NCI-H1417 (cell line): ENCODE data around the gene EML5.

ENCODE experiments used
- DNase-seq, 3 experiments: peaks; one replicate each; lab custom pipeline; 2025; lab: John Stamatoyannopoulos, UW

Gene EML5

DNA sequence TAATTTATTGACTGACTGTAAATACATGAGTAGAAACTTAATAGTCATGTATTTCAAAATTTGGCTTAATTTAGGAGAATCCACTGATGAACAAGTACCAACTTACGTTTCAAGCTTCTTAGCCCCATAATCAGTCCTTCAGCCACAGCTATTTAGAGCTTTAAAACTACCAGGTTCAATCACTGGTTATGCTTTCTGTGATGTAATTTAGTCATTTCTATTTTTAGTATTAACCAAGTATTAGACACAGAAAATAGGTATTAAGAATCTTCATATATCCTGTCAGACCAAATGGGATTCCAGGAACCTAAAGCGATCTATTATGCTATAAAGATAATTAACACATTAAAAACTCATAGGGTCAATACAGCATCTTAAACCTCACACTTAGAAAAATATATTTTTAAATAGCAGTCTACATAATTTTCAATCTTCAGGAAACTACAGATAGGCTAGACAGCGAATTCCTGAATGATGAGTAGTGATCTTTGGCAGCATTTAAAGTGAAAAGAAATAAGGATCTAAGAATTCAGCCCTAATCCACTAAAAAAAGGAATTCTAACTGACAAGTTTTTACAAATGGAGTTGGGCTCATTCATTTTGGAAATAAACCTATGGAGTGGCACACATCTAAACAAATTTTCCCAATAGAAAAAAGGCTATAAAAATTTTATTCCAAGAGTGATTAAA lies 178.4 kb downstream of the EML5 start:
- no peak for DNase-seq

- DNase-seq = peak in 1 of 3 experiments; percentile 53
These were observed 179.2 kb downstream of the EML5 start for GRCh38 chr14:88613552-88614010.

DNA sequence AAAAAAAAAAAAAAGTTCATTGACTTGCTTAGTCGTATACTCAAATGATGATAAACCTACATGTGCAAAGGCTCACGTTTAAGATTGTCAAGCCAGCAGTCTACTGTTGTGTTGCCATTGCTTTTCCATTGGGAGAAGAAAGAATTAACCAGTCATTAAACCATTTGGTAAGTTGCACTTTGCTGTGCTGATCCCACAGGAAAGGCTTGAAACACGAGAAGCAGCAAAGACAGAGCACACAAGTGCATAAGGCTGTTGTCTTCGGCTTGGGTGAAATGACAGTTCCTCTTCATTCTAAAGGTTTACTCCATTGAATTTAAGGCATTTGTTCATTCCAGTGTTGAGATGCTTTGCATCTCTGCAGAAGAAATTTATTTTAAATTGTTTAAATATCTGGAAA lies 179.8 kb downstream of the EML5 start:
- peak in 1 of 3 experiments; percentile 7 for DNase-seq

- DNase-seq = no peak
These were observed 180.9 kb downstream of the EML5 start for GRCh38 chr14:88611878-88612277.

DNA sequence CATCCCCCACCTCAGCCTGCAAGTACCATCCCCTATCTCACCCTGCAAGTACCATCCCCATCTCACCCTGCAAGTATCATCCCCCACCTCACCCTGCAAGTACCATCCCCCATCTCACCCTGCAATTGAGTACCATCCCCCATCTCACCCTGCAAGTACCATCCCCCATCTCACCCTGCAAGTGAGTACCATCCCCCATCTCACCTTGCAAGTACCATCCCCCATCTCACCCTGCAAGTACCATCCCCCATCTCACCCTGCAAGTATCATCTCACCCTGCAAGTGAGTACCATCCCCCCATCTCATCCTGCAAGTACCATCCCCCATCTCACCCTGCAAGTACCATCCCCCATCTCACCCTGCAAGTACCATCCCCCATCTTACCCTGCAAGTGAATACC lies 184.9 kb downstream of the EML5 start:
- DNase-seq = no peak

DNA sequence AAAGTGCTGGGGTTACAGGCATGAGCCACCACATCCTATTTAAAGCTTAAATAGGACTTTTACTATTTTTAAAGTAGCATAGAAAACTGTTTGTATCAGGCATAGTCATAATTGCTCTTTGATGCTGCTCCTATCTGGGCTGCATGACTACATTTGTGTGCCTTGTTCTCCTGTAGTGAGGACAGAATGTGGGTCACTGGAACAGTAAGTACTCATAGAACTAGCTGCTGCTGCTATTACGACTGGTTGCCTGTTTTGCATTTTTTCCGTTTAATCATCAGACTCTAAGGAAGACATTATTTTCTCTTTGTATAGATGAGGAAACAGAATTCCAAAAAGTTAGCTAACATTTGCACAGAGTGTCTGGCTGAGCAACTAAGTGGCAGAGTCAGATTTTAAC lies 187.2 kb downstream of the EML5 start:
- no peak for DNase-seq

DNA sequence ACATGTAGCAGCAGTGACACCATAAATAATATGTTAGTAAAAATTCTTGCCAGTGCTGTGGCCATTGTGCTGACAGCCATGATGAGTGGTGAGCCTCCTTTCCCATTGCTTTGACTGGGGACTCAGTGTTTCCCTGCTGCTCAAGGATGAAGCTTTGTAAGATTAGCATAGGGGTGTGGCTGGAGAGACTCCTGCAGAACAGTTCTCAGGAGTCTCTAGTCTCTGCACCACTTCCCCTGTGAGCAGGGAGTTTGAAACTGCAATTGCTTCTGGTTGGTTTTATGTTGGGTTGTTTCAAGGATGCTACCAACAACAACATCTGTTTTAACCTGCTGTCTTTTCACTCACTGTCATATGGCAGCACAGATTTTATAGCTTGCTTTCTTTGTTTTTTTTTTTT lies 188.5 kb downstream of the EML5 start:
- DNase-seq = no peak

DNA sequence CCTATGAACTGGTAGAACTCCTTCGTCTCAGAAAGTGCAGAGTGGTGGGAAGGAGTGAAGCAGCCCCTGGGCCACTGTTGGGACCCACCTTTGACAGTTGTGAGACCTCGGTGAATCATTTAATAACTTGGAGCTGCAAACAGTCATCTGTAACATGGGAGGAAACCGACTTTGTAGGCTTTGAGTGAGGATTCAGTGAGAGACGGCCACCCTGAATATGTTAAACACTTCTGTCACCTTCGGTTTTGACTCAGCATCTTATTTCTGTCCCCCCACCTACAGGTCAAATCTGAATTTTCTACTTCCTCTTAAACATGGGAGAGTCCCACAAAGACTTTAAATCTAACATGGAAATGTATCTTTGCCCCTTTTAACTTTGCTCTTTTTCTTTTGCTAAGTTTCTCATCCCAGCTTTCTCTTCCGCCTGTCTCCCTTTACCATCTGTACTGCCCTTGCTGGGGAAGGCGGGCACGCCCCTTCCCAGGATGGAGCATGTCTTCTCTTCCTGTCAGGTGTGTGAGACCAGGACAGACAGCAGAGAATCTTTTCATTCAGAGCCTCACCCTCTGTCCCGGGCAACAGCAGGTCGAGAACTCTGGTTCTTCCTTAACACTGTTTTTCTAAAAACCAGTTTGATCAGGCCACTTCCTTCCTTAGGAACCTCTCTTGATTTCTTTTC lies 192.9 kb downstream of the EML5 start:
- no peak for DNase-seq

DNA sequence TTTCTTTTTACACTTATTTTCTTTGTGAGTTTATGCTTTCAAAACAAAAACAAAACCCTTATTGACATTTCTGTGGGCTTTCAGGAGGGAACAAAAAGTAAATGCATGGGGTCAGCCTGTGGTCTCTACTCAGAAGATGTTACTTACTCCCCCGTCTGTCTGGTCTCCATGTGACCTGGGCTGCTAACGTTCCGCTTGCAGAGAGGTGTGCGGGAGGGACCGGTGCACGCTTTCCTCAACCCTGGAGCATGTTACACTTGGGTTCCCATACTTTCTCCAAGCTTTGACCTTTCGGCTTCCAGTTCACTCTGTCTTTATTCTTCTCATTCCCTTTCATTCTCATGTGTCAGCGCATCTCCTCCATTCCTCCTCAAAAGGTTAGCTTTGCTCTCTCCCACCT lies 193.4 kb downstream of the EML5 start:
- no peak for DNase-seq

DNA sequence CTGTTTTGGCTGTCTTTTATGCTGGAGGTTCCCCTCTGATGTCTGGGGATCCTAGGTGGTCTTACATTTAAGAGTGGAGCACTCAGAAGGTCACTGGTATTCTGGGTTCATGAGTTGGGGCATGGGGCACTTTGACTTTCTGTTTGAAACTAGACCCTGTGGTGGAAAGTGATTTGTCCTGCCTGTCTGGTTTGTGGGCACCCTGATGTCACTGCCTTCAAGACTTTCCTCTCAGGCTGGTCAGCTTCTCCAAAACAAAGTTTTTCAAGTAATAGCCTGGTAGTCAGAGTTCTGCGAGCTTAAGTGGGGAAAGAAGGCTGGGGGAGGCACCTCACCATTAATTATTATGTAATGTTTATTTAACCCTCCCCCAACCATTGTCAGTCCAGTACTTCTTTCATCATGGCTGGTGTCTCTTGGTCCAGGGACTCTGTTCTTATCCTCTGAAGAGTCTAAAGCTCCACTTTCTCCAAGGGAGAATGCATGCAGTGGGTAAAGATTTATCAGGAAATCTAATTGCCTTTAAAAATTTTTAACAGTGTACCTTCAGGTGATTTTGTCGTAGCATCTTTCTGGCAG lies 194.6 kb downstream of the EML5 start:
- no peak for DNase-seq

DNA sequence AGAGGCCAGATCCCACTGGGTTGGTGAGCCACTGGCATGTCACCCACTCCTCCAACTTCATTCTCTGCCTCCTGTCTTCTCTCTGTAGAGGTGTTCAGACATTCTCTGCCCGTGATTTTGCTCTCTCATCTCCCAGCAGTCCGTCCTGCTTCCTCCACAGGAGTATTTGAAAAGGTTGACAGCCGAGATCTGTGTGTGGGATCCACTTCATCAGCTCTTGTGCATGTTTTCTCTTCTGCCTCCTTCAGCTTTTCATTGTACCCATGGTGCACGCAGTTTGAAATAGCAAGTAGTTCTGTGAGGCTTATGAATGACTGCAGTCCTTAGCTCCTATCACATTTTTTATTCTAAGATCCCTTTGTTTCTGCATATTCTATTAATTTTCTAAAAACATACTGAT lies 195.2 kb downstream of the EML5 start:
- DNase-seq = no peak

GRCh38 chr14:88597038-88597437 lies 195.7 kb downstream of the EML5 start:
- DNase-seq = no peak

GRCh38 chr14:88592031-88592430 lies 200.7 kb downstream of the EML5 start:
- no peak for DNase-seq

GRCh38 chr14:88590173-88590572 lies 202.6 kb downstream of the EML5 start:
- no peak for DNase-seq

DNA sequence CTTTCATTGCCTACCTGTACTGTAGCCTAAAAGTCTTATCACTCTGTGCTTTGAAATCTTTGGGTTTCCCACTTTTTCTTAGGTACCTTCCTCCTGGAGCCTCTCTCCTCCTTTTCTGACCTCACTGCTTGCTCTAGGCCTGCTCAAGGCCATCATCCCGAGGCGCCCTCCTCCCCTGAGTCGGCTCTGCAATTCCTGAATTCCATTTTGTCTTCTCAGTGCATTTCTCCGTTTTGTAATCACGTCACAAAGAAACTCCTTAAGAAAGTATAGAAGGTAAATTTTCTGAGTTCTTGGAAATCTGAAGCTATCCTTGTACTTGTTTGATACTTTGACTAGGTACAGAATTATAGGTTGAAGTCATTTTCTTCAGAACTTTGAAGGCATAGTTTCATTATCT lies 204.7 kb downstream of the EML5 start:
- DNase-seq = no peak

DNA sequence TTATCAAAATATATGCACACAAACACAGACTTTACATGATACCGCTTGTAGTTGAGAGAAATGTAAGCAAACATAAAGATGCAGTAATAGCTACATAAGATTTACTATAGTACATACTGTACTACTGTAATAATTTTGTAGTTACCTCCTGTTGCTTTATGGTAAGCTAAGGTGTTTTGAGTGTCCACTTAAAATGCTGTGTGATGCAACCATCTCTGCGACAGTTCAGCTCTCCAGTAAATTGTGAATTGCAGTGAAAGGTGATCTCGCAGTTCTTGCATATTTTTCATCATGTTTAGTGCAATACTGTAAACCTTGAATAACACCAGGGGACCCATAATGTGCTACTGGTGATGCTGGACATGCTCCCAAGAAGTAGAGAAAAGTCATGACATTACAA lies 208.3 kb downstream of the EML5 start:
- peak in 2 of 3 experiments; percentile 16 to 30 for DNase-seq

DNA sequence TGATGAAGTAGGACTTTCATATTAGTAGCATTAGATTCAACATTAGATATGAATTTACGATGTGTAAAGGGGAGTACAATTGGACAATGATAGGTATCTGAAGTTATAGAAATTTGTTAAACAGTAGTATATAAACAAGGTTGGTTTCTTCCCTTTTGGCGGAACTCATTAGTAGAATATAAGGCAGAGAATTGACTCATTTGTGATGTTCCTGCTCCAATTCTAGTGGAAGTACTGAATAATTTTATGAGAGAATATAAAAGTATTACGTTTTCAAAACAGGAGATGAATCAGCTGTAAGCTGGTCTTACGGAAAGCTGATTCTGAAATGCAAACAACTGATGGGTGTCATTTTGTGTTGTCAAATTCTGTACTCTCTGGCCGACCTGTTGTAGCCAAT lies 216.5 kb downstream of the EML5 start:
- no peak for DNase-seq

DNA sequence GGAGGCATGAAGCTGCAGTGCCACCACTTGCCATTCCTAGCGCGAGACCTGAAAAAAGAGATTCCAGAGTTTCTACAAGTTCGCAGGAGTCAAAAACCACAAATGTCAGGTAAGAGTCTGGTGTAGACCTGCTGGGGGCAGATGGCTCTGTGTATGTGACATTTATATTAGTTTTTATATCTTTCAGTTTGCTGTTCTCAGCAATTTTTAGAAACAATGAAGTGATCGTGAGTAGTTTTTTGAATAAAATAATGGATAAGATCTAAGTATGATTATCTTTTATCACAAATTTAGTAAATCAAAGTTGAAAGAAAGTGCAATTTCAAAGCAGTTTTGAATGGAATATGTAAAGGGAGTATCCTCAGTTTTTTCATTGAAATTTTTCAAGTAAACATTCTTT lies 220.6 kb downstream of the EML5 start:
- DNase-seq = no peak

GRCh38 chr14:88568196-88568595 lies 224.6 kb downstream of the EML5 start:
- DNase-seq = no peak

DNA sequence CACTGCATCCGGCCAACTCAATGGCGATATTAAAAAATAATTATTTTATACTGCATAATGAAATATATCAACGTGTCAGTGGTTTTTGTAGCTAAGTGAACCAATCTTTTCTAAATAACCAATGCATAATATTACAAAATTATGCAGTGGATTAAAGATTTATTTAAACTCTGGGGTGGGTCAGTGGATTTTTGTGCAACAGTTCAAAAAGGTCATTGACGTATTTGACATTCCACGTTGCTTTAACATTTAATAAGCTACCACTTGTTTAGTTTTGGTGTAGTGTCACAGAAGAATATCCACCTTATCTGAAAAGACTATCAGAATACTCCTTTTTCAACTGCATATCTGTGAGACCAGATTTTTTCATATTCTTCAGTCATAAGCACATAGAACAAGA lies 227.3 kb downstream of the EML5 start:
- DNase-seq = no peak

GRCh38 chr14:88563845-88564244 lies 228.9 kb downstream of the EML5 start:
- peak in 1 of 3 experiments; percentile 60 for DNase-seq

DNA sequence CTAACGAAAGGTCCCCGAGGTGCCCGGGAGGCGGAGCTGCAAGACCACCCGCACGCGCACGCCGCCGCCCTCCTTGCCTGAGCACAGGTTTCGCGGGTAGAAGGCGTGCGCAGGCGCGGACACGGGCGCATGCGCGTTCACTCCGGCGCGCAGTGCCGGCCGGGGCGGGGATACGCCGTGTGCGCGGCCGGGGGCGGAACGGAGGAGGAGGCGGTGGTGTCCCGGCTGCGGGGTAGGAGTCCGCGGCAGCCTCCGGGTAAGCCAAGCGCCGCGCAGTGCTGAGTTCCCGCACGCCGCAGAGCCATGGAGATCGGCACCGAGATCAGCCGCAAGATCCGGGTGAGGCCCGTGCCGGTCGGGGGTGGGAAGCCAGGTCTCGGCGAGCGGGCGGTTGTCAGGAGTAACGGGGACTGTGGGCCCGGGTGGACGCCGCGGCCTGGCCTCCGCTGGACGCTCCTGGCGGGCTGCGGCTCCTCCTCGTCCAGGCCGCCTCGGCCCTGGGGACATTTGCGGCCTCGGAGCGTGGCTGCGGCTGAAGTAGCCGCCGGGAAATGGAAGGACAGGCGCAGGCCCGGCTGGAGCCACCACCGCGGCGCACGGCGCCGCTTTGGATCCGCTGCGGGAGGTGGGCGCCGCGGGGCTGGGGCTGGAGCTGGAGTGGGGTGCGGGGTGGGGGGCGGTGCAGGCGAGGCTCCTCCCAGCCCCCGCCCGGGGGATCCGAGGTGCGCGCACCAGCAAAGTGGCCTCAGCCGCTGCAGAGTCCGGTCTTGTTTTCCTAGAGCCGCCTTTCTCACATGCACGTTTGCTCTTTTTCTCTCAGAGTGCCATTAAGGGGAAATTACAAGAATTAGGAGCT lies 229.7 kb downstream of the EML5 start, which contains the start of gene ZC3H14:
TSS of gene ZC3H14 (plus strand) at position 207 of the 856 bp plus-strand sequence. CDS start at position 304, 97 bp downstream.
- peak; percentile 94 to 95 (median 95) for DNase-seq
